HepG2 (cell line): ENCODE results near the gene OPA3. TPM values are rescaled to one million over a fixed set of nuclear protein-coding genes. Genes with fewer than 3 reads are reported as not detected.

Source experiments
- ATAC-seq: fragments of 200-7000 bp; cut with Tn5 transposase; 3 replicates; pipeline ENCODE4 v1.9.1; 2020; ENCODE audit warnings: mild to moderate bottlenecking, moderate library complexity
- BruUV-seq: library from RNA; stranded (reverse); fragments of 400-500 nt; replicated peaks from 2 replicates; lab custom pipeline; 2021; lab: Mats Ljungman, UMichigan
- CTCF ChIA-PET: fragments of 300-600 bp; formaldehyde crosslinking; extraction: SDS; loops from one replicate; lab custom pipeline; 2021; ENCODE audit warnings: low total read pairs, inconsistent platforms, low intra/inter-chr PET ratio; lab: Yijun Ruan, JAX
- POLR2A ChIA-PET: fragments of 350-600 bp; sonication (Branson Sonifier 250); formaldehyde crosslinking; loops from one replicate; lab custom pipeline; 2020; ENCODE audit warnings: antibody characterized with exemption, inconsistent platforms; lab: Yijun Ruan, JAX
- DNase-seq: peaks from one replicate; pipeline ENCODE4 v3.0.0-alpha.2; 2015; ENCODE audit warnings: low spot score
- FAIRE-seq: peaks from 3 replicates; lab custom pipeline; 2011; peaks lifted over from hg19 to GRCh38; lab: Jason Lieb, UNC
- H2AFZ ChIP-seq: one replicate; pipeline ENCODE4 v1.6.1; 2011; ENCODE audit warnings: low read length, inconsistent platforms
- H3K27ac ChIP-seq: fragments of 300-600 bp; 3 replicates; pipeline ENCODE4 v1.8.0; 2011; ENCODE audit warnings: mixed run types, mild to moderate bottlenecking, mixed read lengths, low read length, inconsistent platforms; ENCODE audit not compliant: insufficient read depth; ENCODE audit errors: extremely low read length
- H3K27me3 ChIP-seq, 2 experiments: fragments of 200-600 bp in 1 of 2; 2 replicates in 1 of 2; 3 replicates in 1 of 2; pipeline versions ENCODE4 v1.6.0 to v1.8.0; 2011; ENCODE audit warnings: low read length in 2 of 2, mild to moderate bottlenecking in 2 of 2, moderate library complexity in 2 of 2, inconsistent platforms in 1 of 2; ENCODE audit not compliant: insufficient read depth in 2 of 2, control insufficient read depth in 1 of 2
- H3K36me3 ChIP-seq, 2 experiments: fragments of 200-600 bp in 1 of 2; replicated peaks in 1 of 2; 2 replicates in 1 of 2; 3 replicates in 1 of 2; pipeline versions ENCODE4 v1.5.1 to v1.8.0; 2011; ENCODE audit warnings: low read length in 2 of 2, inconsistent platforms in 1 of 2; ENCODE audit not compliant: insufficient read depth in 2 of 2, control insufficient read depth in 1 of 2
- H3K4me1 ChIP-seq: 2 replicates; pipeline ENCODE4 v1.5.1; 2012; ENCODE audit warnings: low read length, inconsistent platforms; ENCODE audit not compliant: insufficient read depth
- H3K4me2 ChIP-seq: 2 replicates; pipeline ENCODE4 v1.6.0; 2011; ENCODE audit warnings: low read depth, low read length, inconsistent platforms
- H3K4me3 ChIP-seq, 3 experiments: fragments of 200-600 bp in 1 of 3; sonication (generic), shearing (Covaris generic) in 1 of 3; replicated peaks in 1 of 3; 2 replicates each; pipeline ENCODE4 v1.5.1; 2011 to 2016; ENCODE audit warnings: low read length in 3 of 3, inconsistent platforms in 2 of 3, low read depth in 2 of 3, mild to moderate bottlenecking in 2 of 3, control low read depth in 1 of 3, mixed read lengths in 1 of 3; ENCODE audit not compliant: insufficient read depth in 1 of 3
- H3K79me2 ChIP-seq: one replicate; pipeline ENCODE4 v1.6.1; 2011; ENCODE audit warnings: low read length, inconsistent platforms; ENCODE audit not compliant: insufficient read depth
- H3K9ac ChIP-seq: 2 replicates; pipeline ENCODE4 v1.6.0; 2011; ENCODE audit warnings: mild to moderate bottlenecking, low read depth, low read length, inconsistent platforms; ENCODE audit not compliant: insufficient read depth
- H3K9me3 ChIP-seq: 2 replicates; pipeline ENCODE4 v1.5.1; 2012; ENCODE audit warnings: mild to moderate bottlenecking, low read length
- H4K20me1 ChIP-seq: 2 replicates; pipeline ENCODE4 v1.6.0; 2011; ENCODE audit warnings: inconsistent platforms, mild to moderate bottlenecking, low read length, moderate library complexity; ENCODE audit not compliant: insufficient read depth
- ELF3 ChIP-seq: IDR thresholded peaks from 2 replicates; pipeline ENCODE4 v1.6.1; 2016; ENCODE audit warnings: missing genetic modification reagents, missing compliant biosample characterization
- ESRRA ChIP-seq: sonication (generic); formaldehyde crosslinking; IDR thresholded peaks from 2 replicates; pipeline ENCODE4 v1.5.1; 2020; ENCODE audit warnings: mild to moderate bottlenecking, low read depth, missing genetic modification reagents
- FOSL2 ChIP-seq: sonication (generic); formaldehyde crosslinking; IDR thresholded peaks from 2 replicates; pipeline ENCODE4 v1.4.0; 2020; ENCODE audit warnings: missing genetic modification reagents
- NFKBIZ ChIP-seq: IDR thresholded peaks from 2 replicates; pipeline ENCODE4 v1.6.1; 2018; ENCODE audit warnings: missing genetic modification reagents, missing compliant biosample characterization
- PBX3 ChIP-seq: sonication (generic); formaldehyde crosslinking; IDR thresholded peaks from 2 replicates; pipeline ENCODE4 v1.8.1; 2023; ENCODE audit warnings: missing genetic modification reagents, inconsistent platforms, borderline replicate concordance
- RFXANK ChIP-seq: IDR thresholded peaks from 2 replicates; pipeline ENCODE4 v1.6.1; 2016
- TCF12 ChIP-seq, 2 experiments: fragments of 450-650 bp in 1 of 2; sonication (generic) in 1 of 2; formaldehyde crosslinking in 1 of 2; IDR thresholded peaks; 2 replicates each; pipeline versions ENCODE4 v1.6.1 to v1.8.0; 2017 to 2022; ENCODE audit warnings: antibody characterized with exemption in 1 of 2, mild to moderate bottlenecking in 1 of 2, missing genetic modification reagents in 1 of 2, moderate library complexity in 1 of 2
- TGIF2 ChIP-seq: IDR thresholded peaks from 2 replicates; pipeline ENCODE4 v1.6.1; 2016; ENCODE audit warnings: control low read depth, missing compliant biosample characterization
- ZBTB21 ChIP-seq: sonication (generic); formaldehyde crosslinking; IDR thresholded peaks from 2 replicates; pipeline ENCODE4 v1.4.0; 2020; ENCODE audit warnings: missing genetic modification reagents
- ZBTB39 ChIP-seq: sonication (generic); formaldehyde crosslinking; IDR thresholded peaks from 2 replicates; pipeline ENCODE4 v1.5.0; 2020; ENCODE audit warnings: missing genetic modification reagents
- WGBS: methylation state at CpG from one replicate; pipeline ENCODE4 v1.1.6; 2017; ENCODE audit warnings: low lambda C conversion rate; 5-methylcytosine and 5-hydroxymethylcytosine counted together
- in situ Hi-C: cut with HindIII; loops from 2 replicates; pipeline ENCODE4 v1.10.0; 2017; ENCODE audit warnings: low pct_unique_long_range_greater_than_20kb; ENCODE audit not compliant: extremely low pct_ligation_motif_present
- intact Hi-C: fragments of 100-400 bp; cut with micrococcal nuclease; formaldehyde crosslinking; loops from one replicate; pipeline ENCODE4 v1.10.0; 2022; ENCODE audit not compliant: unreplicated experiment
- polyA plus RNA-seq, 8 experiments: library from polyadenylated mRNA; depleted of rRNA in 3 of 8; stranded (reverse) in 7 of 8; unstranded in 1 of 8; fragments of >200 nt; fragmentation: Illumina TruSeq in 4 of 8; extraction: Trizol in 4 of 8; gene quantifications; 2 replicates each; pipeline versions ENCODE4 v1.2.1 to v1.2.3, GENCODE V29; 2011 to 2016; ENCODE audit warnings: low read depth in 4 of 8, missing spikeins in 1 of 8, mixed read lengths in 1 of 8; ENCODE audit not compliant: insufficient read depth in 1 of 8
- total RNA-seq, 5 experiments: library from RNA; depleted of rRNA; stranded (reverse); fragments of >200 nt; fragmentation: Illumina TruSeq; extraction: Trizol; gene quantifications; 2 replicates each; pipeline ENCODE4 v1.2.3, GENCODE V29; 2016; ENCODE audit warnings: low read depth in 1 of 5
- TF ChIP-seq, protein P1 (sequence below): sonication (generic); formaldehyde crosslinking; IDR thresholded peaks from 2 replicates; pipeline ENCODE4 v1.5.1; 2020; ENCODE audit warnings: mild to moderate bottlenecking, missing genetic modification reagents, moderate library complexity

The OPA3 gene
- total and polyA plus RNA-seq, 2 of the 13 experiments (the other 11 are each of a cell fraction or from before 2014, with no cell fraction given) = 8.3 to 17.7 TPM

DNA sequence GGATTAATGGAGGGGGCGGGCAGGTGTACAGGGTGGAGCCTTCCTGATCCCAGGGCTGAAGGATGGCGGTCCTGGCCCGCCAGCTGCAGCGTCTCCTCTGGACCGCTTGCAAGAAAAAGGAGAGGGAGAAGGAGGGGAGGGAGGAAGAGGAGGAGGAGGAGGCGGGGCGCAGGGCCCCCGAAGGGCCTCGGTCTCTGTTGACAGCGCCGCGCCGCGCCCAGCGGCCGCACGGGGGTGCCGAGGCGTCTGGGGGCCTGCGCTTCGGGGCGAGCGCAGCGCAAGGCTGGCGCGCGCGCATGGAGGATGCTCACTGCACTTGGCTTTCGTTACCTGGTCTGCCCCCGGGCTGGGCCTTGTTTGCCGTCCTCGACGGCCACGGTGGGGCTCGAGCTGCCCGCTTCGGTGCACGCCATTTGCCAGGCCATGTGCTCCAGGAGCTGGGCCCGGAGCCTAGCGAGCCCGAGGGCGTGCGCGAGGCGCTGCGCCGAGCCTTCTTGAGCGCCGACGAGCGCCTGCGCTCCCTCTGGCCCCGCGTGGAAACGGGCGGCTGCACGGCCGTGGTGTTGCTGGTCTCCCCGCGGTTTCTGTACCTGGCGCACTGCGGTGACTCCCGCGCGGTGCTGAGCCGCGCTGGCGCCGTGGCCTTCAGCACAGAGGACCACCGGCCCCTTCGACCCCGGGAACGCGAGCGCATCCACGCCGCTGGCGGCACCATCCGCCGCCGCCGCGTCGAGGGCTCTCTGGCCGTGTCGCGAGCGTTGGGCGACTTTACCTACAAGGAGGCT lies 86.0 kb downstream of the OPA3 start, which contains the start of gene PPM1N (continued):
- TF ChIP-seq, protein P1, sequence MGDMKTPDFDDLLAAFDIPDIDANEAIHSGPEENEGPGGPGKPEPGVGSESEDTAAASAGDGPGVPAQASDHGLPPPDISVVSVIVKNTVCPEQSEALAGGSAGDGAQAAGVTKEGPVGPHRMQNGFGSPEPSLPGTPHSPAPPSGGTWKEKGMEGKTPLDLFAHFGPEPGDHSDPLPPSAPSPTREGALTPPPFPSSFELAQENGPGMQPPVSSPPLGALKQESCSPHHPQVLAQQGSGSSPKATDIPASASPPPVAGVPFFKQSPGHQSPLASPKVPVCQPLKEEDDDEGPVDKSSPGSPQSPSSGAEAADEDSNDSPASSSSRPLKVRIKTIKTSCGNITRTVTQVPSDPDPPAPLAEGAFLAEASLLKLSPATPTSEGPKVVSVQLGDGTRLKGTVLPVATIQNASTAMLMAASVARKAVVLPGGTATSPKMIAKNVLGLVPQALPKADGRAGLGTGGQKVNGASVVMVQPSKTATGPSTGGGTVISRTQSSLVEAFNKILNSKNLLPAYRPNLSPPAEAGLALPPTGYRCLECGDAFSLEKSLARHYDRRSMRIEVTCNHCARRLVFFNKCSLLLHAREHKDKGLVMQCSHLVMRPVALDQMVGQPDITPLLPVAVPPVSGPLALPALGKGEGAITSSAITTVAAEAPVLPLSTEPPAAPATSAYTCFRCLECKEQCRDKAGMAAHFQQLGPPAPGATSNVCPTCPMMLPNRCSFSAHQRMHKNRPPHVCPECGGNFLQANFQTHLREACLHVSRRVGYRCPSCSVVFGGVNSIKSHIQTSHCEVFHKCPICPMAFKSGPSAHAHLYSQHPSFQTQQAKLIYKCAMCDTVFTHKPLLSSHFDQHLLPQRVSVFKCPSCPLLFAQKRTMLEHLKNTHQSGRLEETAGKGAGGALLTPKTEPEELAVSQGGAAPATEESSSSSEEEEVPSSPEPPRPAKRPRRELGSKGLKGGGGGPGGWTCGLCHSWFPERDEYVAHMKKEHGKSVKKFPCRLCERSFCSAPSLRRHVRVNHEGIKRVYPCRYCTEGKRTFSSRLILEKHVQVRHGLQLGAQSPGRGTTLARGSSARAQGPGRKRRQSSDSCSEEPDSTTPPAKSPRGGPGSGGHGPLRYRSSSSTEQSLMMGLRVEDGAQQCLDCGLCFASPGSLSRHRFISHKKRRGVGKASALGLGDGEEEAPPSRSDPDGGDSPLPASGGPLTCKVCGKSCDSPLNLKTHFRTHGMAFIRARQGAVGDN (CRISPR knock-in tag) = peak; percentile 35; the same call in 1 of the 2 replicates
- TF ChIP-seq ELF3 (CRISPR knock-in tag) = no peak
- no peak for TF ChIP-seq NFKBIZ (CRISPR knock-in tag)

GRCh38 chr19:45497791-45498190 lies 86.8 kb downstream of the OPA3 start:
- FAIRE-seq = no peak
- no peak for DNase-seq
- no TSS peak for BruUV-seq
- Histone ChIP-seq H3K27ac (no peak overlapping the region), H3K79me2 (no peaks in the 10 kb centered on the region), H3K27me3 (no peaks in the 10 kb centered on the region; a peak in 1 of 5 replicates), H3K4me3 (peak overlapping the region in 1 of 3 experiments; percentile 54; a peak in 2 of 6 replicates), H3K4me1 (peaks cover 48% of the 10 kb centered on the region), H3K9ac (no peak overlapping the region), H3K9me3 (no peaks in the 10 kb centered on the region), H2AFZ (no peak overlapping the region), H4K20me1 (no peaks in the 10 kb centered on the region), H3K4me2 (peak overlapping the region; percentile 68; the same call in 1 of the 2 replicates), H3K36me3 (no peaks in the 10 kb centered on the region)
- no peak for ATAC-seq
- 67% methylated on average over 12 of the region's 16 CpGs for WGBS
- CTCF ChIA-PET = no interaction called here
- POLR2A ChIA-PET = interaction anchor here (0.8 to 1.0 kb wide), 2 partner anchors 12 to 87 kb away, joined by 3 to 4 read pairs; partner anchors contain the start of gene OPA3
- intact Hi-C loops (loop anchor here (5.0 kb wide), 1 partner anchor 145 kb away; no protein-coding TSS in a partner anchor), in situ Hi-C loops (no loop called here)
- no peak for TF ChIP-seq RFXANK (CRISPR knock-in tag)
- no peak for TF ChIP-seq TCF12 (IDR thresholded peaks at IDR 0.05)
- no peak for TF ChIP-seq TCF12 (CRISPR knock-in tag; IDR thresholded peaks at IDR 0.05)
- TF ChIP-seq FOSL2 (CRISPR knock-in tag) = no peak
- no peak for TF ChIP-seq PBX3 (CRISPR knock-in tag)
- no peak for TF ChIP-seq ESRRA
- TF ChIP-seq ZBTB39 (CRISPR knock-in tag) = no peak
- no peak for TF ChIP-seq TGIF2 (CRISPR knock-in tag)
- no peak for TF ChIP-seq ZBTB21 (CRISPR knock-in tag)
